ENCODE data around the gene HMGA1.
"Not testable (repeated sequence)": the region's sequence is repeated elsewhere in the genome, so short reads cannot be mapped to it uniquely, and the experiment has no call there.

Gene HMGA1

GRCh38 chr6:34240329-34241248 lies 3.9 kb downstream of the HMGA1 start:
- no peak for DNase-seq (ENCODE audit: low spot score)

DNA sequence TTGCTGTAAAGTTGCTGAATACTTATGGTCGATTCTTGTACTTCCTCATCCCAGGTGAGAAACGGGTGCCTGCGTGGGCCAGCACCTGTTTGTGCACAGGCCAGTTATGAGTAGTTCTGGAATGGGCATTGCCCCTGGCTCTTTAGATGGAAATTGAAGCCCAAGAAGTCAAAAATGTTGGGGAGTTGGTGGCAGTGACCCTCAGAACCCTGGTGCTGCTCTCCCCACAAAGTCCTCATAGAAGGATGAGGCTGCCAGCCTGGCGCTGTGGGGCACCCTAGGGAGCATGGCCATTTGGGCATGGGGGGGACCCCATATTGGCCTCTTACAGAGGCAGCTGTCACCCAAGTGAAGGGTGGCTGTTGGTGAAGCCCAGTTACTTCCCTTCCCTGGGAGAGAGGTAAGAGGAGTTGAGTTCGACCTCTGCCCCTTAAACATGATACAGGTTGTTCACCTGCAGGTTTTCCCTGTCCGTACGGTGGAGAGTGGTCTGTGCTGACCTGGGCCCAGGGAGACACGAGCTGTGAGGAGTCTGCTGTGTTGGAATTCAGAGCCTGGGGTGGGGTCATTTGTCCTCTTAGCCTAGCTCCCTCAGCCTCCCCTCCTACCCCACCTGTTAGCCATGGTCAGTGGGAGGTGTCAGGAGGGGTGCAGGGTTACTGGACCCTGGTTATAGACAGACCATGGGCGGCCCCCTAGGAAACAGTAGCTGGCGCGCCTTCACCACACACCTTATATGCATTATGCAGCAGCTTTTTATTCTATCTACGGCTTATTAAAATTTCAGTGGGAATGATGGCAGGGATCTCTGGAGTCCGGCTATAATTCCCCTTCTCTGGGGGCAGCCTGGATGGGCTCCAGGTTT lies 4.9 kb downstream of the HMGA1 start:
- no peak for DNase-seq (ENCODE audit: low spot score)

DNA sequence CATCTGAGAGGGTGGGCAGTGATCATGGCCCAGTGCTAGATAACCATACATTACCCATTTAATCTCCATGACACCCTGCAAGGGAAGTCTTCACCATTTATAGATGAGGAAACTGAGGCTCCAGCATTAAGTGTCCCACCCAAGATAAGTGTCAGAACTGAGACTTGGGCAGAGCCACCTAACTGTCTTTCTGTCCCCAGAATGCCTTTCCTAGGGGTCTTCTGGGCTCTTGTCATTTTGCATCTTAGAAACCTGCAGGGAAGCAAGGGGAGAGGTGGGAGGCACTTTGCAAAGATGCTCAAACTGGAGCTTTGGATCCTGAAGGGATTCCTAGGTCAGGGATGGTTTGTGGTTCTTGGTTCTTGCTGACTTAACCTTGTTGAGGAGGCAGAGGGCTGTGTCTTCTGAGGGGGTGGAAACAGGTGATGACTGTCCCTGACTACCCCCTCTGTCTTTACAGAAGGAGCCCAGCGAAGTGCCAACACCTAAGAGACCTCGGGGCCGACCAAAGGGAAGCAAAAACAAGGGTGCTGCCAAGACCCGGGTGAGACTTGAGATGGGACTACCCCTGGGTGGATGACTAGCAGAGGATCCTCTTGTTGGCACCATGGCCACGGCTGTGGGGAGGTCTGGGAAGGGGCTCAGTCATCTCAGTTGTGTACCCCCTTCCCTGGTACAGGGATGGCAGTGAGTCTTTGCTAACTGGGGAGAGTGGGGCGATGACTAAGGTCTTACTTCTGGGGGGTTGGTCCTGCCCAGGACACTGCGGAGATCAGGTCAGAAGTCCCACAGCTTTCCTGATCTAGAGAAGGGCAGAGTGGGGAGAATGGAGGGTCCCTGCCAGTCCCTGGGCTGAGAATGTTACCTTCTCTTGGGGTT lies 5.8 kb downstream of the HMGA1 start:
- no peak for DNase-seq (ENCODE audit: low spot score)

DNA sequence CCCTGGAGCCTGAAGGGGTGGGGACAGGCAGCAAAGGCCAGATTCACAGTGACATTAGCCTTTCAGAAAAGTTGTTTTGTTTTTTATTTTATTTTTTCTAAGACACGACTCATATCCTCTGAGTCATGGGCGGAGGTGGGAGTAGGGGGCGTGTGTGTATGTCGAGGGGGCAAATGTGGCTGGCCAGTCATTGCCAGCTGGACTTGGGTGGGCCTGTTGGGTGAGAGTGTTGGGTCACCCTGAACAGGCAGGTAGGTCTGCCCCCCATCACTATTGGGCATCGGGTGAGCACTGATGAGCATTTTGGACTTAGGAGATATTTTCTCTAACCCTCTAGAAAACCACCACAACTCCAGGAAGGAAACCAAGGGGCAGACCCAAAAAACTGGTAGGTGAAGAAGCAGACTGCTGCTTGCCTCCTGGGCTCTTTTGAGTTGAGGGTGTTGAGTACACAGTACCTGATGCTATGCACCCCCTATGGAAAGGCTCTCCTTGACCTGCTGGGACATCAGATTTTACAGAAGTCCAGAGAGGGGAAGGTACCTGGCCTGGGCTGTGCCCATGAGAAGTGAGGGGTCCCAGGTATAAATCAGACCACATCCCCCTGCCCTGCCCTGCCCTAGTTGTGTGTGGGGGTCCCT lies 6.6 kb downstream of the HMGA1 start:
- DNase-seq (ENCODE audit: low spot score): no peak

GRCh38 chr6:34243901-34244884 lies 7.5 kb downstream of the HMGA1 start:
- peak; percentile 68 for DNase-seq (ENCODE audit: low spot score)

DNA sequence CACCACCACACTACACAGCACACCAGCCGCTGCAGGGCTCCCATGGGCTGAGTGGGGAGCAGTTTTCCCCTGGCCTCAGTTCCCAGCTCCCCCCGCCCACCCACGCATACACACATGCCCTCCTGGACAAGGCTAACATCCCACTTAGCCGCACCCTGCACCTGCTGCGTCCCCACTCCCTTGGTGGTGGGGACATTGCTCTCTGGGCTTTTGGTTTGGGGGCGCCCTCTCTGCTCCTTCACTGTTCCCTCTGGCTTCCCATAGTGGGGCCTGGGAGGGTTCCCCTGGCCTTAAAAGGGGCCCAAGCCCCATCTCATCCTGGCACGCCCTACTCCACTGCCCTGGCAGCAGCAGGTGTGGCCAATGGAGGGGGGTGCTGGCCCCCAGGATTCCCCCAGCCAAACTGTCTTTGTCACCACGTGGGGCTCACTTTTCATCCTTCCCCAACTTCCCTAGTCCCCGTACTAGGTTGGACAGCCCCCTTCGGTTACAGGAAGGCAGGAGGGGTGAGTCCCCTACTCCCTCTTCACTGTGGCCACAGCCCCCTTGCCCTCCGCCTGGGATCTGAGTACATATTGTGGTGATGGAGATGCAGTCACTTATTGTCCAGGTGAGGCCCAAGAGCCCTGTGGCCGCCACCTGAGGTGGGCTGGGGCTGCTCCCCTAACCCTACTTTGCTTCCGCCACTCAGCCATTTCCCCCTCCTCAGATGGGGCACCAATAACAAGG lies 8.5 kb downstream of the HMGA1 start:
- not testable (repeated sequence) for DNase-seq (ENCODE audit: low spot score)

GRCh38 chr6:34245761-34246140 lies 9.1 kb downstream of the HMGA1 start:
- not testable (repeated sequence) for DNase-seq (ENCODE audit: low spot score)

GRCh38 chr6:34246249-34246562 lies 9.5 kb downstream of the HMGA1 start:
- no peak for DNase-seq (ENCODE audit: low spot score)

- peak; percentile 28 for DNase-seq (ENCODE audit: low spot score)
Observed at GRCh38 chr6:34246563-34247391, 10.1 kb downstream of the HMGA1 start.

- peak; percentile 2 for DNase-seq (ENCODE audit: low spot score)
Observed at GRCh38 chr6:34247481-34248197, 11.0 kb downstream of the HMGA1 start.

DNA sequence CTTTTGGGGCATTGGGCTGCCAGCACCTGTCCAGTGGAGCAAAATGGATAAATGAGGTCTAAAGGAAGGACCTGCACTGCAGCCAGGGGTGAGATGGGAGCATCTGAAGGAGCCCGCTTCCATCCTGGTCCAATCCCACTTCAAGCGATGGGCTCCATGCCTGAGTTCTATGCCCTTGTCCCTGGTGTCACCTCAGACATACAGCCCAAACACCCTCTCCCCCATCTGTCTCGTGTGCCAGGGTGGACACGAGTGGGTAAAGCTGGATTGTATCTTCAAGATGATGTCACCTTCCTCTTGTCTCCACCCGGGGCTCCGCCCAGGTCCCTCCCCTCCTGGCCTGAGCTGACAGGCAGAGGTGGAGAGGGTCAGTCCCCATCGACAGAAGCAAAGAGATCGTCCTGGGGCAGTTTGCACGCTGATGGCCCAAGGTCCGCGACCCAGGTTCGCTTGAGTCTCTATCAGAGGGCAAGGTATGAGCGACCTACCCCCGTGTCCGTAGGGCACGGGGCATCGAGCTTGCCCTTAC lies 11.6 kb downstream of the HMGA1 start:
- peak; percentile 35 for DNase-seq (ENCODE audit: low spot score)

DNA sequence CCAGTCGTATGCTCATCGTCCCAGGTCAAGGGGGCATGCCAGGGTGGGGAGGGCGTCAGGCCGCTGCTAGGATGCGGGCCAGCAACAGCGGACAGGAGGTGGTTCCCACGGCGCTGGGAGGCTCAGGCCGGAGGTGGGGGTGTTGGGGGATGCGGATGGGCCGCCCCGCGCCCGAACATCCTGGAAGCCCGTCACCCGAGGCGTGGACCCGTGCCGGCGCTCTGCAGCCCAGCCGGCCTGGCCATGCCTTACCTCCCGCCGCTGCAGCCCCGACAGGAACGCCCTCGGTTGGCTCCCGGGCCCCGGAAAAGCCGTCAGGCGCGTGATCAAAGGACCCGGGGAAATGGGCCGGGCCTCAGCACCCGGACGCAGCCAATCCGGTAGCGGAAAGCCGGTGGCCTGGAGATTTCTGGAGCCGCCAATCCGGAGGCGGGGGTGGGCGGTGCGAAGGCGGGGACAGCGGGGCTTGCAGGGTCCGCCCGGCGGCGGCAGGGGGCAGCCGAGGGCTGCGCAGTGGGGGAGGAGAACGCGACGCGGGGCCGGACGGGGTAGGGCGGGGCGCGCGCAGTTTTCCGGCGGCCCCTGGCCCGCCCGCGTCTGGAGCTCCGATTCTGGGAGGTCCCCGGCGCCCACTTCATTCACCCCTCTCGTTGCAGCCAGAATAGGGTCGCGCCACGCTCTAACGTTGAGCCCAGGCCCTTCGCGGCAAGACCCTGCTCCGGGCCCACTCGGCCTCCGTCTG lies 12.2 kb downstream of the HMGA1 start, which contains the start of gene SMIM29:
Gene SMIM29, minus strand, starts transcription at position 280 of the 742 bp plus-strand sequence. CDS start 1,215 bp downstream, outside the sequence.
- DNase-seq (ENCODE audit: low spot score): peak; percentile 96

DNA sequence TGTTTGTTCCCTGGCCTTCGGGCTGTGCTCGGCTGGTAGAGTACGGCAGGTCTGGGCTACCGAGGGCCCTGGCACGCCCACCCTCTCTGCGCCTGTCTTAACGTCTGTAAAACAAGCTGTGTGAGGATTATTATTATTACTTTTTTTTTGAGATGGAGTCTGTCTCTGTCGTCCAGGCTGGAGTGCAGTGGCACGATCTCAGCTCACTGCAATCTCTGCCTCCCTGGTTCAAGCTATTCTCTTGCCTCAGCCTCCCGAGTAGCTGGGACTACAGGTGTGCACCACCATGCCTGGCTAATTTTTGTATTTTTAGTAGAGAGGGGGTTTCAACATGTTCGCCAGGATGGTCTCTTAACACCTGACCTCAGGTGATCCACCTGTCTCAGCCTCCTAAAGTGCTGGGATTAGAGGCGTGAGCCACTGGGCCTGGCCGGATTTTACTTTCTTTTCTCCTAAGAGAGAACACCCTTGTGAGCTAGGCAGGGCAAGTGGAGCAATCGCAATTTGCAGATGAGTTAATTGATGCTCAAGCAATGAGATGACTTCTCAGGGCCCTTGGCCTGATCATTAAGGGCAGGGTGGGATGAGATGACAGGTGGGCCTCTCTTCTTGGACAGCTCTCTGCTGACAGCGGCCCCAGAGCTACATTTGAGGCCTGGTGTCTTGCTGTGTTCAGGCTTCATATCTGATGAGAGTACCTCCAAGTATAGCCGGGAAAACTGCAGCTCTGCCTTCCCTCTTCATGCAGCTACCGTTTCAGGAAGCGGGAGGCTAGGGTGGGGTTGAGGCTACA lies 13.0 kb downstream of the HMGA1 start:
- no peak for DNase-seq (ENCODE audit: low spot score)

DNA sequence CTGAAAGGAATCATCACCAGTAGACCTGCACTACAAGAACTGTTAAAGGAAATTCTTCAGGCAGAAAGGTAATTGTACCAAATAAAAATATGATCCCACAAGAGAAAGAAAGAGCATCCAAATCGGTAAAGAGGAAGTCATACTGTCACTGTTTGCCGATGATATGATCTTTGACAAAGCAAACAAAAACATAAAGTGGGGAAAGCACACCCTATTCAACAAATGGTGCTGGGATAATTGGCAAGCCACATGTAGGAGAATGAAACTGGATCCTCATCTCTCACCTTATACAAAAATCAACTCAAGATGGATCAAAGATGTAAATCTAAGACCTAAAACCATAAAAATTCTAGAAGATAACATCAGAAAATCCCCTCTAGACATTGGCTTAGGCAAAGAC lies 15.7 kb downstream of the HMGA1 start:
- not testable (repeated sequence) for DNase-seq (ENCODE audit: low spot score)

DNA sequence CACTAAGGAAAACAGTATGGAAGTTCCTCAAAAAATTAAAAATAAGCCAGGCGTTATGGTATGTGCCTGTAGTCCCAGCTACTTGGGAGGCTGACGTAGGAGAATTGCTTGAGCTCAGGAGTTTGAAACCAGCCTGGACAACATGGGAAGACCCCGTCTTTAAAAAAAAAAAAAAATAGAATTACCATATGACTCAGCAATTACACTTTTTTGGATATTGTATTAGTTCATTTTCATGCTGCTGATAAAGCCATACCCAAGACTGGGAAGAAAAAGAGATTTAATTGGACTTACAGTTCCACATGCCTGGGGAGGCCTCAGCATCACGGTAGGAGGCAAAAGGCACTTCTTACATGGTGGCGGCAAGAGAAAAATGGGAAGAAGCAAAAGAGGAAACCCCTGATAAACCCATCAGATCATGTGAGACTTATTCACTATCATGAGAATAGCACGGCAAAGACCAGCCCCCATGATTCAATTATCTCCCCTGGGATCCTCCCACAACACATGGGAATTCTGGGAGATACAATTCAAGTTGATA lies 22.9 kb downstream of the HMGA1 start:
- no peak for DNase-seq (ENCODE audit: low spot score)
